ENCODE measurements around the gene ABCD1. TPM values are rescaled to one million over a fixed set of nuclear protein-coding genes. Genes with fewer than 3 reads are reported as not detected.
"Not testable (repeated sequence)": the region's sequence is repeated elsewhere in the genome, so short reads cannot be mapped to it uniquely, and the experiment has no call there.

The ABCD1 gene
- total RNA-seq, 4 donors from 2014 or later, result 5.9 to 9.4 (median 7.4) TPM

DNA sequence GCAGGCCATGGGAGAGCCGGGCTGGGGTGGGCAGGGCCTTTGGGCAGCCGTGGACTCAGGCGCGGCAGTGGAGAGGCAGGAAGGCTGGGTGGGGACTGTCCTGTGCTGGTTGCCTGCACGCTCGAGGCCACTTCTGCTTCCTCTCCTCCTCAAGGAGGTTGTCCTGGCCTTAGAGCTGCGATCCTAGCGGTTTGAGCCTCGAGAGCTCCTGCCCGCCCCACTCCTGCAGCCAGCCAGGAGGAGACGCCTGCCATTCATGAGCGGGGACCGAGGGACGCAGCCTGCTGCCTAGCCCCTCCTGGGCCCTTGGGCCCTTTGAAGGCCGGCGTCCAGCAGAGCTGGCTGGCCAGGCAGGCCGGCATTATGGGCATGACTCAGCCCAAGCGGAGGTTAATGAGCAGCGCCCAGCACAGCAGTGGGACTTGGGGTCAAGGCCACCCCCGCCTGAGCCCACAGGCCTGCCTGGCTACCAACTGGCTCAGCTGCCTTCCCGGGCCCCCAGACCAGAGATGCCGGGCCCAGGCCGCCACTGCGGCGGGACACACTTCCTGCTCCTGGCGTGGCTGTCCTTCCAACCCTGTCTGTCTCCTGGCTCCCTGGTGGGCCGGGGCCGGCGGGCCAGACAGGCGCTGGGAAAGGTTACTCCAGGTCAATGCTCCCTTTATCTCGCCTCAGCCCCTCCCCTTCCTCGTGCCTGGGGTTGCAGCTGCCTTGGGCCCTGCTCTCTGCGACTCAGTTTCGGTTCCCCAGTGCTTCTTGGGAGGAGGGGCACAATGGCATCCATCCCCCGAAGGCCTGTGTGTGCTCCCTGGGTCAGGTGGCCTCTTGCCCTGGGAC is 1.8 kb downstream of the ABCD1 start:
- DNase-seq (ENCODE audit: low spot score in 2 of 2), result no peak

DNA sequence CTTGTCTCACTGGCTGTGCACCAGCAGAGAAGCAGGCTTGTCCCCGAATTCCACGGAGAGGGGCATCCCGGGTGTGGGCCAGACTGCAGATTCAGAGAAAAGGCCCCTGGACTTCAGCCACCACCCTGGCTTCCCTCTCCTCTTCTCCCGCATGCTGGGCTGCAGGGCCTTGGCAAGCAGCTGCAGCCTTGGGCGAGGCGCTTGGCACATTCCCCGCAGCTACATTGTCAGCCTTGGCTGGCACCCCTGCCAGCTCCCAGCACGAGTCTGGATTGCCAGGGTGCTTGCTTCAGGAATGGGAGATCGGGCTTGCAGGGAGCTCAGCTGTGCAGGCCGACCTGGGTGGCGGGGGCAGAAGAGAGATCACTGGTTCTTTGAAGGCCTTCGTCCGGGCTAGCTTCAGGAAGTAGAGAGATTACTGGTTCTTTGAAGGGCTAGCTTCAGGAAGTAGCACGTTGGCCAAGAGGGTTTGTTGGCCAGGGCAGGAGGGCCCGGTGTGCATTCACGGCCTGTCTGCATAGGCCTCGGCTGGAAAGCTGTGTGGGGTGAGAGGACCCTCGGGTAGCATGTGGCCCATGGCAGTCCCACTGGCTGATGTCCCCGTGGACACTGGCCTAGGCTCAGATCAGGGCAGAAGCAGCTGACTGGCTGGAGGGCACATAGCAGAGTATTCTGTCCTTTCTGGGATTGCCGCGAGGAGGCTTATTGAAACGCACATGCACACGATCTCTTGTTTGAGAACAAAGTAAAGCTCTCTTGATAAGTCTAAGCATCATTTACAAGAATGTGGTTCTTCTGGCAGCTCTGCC is 2.7 kb downstream of the ABCD1 start:
- Histone ChIP-seq H3K27me3 (no peaks in the 10 kb centered on the region), H3K9me3 (no peaks in the 10 kb centered on the region), H3K4me1 (peaks cover 46% of the 10 kb centered on the region), H3K4me3 (peak overlapping the region; percentile 73), H3K36me3 (no peaks in the 10 kb centered on the region), H3K27ac (peak overlapping the region; percentile 92)
- TF ChIP-seq POLR2A (IDR thresholded peaks at IDR 0.05), result no peak
- TF ChIP-seq POLR2AphosphoS5 (IDR thresholded peaks at IDR 0.05), result no peak
- TF ChIP-seq, protein P1, sequence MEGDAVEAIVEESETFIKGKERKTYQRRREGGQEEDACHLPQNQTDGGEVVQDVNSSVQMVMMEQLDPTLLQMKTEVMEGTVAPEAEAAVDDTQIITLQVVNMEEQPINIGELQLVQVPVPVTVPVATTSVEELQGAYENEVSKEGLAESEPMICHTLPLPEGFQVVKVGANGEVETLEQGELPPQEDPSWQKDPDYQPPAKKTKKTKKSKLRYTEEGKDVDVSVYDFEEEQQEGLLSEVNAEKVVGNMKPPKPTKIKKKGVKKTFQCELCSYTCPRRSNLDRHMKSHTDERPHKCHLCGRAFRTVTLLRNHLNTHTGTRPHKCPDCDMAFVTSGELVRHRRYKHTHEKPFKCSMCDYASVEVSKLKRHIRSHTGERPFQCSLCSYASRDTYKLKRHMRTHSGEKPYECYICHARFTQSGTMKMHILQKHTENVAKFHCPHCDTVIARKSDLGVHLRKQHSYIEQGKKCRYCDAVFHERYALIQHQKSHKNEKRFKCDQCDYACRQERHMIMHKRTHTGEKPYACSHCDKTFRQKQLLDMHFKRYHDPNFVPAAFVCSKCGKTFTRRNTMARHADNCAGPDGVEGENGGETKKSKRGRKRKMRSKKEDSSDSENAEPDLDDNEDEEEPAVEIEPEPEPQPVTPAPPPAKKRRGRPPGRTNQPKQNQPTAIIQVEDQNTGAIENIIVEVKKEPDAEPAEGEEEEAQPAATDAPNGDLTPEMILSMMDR (IDR thresholded peaks at IDR 0.05), result no peak
- no peak for TF ChIP-seq EP300 (IDR thresholded peaks at IDR 0.05)
- DNase-seq (ENCODE audit: low spot score in 2 of 2), result no peak
- WGBS, result 47% methylated on average over 14 of the region's 23 CpGs

More for the DNA sequence above, 1.8 kb downstream of the ABCD1 start:
- peaks cover 52% of the 10 kb centered on the region for H3K4me1 ChIP-seq
- H3K4me3 ChIP-seq, result peak overlapping the region; percentile 73
- no peaks in the 10 kb centered on the region for H3K27me3 ChIP-seq
- H3K27ac ChIP-seq, result peak overlapping the region; percentile 92
- no peaks in the 10 kb centered on the region for H3K36me3 ChIP-seq
- TF ChIP-seq EP300 (IDR thresholded peaks at IDR 0.05) (no peak), POLR2A (IDR thresholded peaks at IDR 0.05) (no peak), POLR2AphosphoS5 (IDR thresholded peaks at IDR 0.05) (no peak)
- TF ChIP-seq, protein P1 (IDR thresholded peaks at IDR 0.05), result no peak
- H3K9me3 ChIP-seq, result no peaks in the 10 kb centered on the region
- WGBS, result 60% methylated on average over 13 of the region's 35 CpGs

DNA sequence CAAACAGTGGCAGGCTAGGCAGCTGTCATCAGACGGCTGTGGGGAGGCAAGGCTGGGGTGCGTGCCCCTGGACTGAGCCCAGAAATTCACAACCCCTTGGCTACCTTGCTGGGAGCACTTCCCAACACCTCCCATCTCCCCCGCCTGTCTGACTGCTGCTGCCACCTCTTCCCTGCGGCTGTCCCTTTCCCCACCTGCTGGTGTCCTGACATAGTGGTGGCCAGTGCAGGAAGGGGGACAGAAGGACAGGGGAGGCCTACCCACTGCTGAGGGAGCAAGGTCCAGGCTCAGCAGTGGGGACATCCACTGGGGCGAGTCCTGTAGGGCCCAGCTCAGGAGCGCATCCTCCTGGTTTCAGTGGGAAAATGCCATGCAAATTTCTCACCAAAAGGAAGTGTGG is 3.4 kb downstream of the ABCD1 start:
- H3K36me3 ChIP-seq, result no peaks in the 10 kb centered on the region
- H3K27me3 ChIP-seq, result no peaks in the 10 kb centered on the region
- DNase-seq (ENCODE audit: low spot score in 2 of 2), result no peak
- H3K9me3 ChIP-seq, result no peaks in the 10 kb centered on the region
- H3K4me3 ChIP-seq, result no peak overlapping the region
- TF ChIP-seq, protein P1 (IDR thresholded peaks at IDR 0.05), result no peak
- TF ChIP-seq POLR2A (IDR thresholded peaks at IDR 0.05), result no peak
- no peak for TF ChIP-seq EP300 (IDR thresholded peaks at IDR 0.05)
- TF ChIP-seq POLR2AphosphoS5 (IDR thresholded peaks at IDR 0.05), result no peak
- WGBS, result 73% methylated on average over 6 of the region's 6 CpGs
- H3K27ac ChIP-seq, result no peak overlapping the region
- peaks cover 38% of the 10 kb centered on the region for H3K4me1 ChIP-seq

GRCh38 chrX:153728951-153729631 is 4.4 kb downstream of the ABCD1 start:
- Histone ChIP-seq H3K4me1 (peaks cover 36% of the 10 kb centered on the region), H3K4me3 (no peak overlapping the region), H3K36me3 (no peaks in the 10 kb centered on the region), H3K27me3 (no peaks in the 10 kb centered on the region), H3K27ac (no peak overlapping the region), H3K9me3 (no peaks in the 10 kb centered on the region)
- WGBS, result 97% methylated on average over 5 of the region's 23 CpGs
- TF ChIP-seq EP300 (IDR thresholded peaks at IDR 0.05) (no peak), POLR2A (IDR thresholded peaks at IDR 0.05) (no peak), POLR2AphosphoS5 (IDR thresholded peaks at IDR 0.05) (no peak)
- TF ChIP-seq, protein P1 (IDR thresholded peaks at IDR 0.05), result no peak
- DNase-seq (ENCODE audit: low spot score in 2 of 2), result no peak

DNA sequence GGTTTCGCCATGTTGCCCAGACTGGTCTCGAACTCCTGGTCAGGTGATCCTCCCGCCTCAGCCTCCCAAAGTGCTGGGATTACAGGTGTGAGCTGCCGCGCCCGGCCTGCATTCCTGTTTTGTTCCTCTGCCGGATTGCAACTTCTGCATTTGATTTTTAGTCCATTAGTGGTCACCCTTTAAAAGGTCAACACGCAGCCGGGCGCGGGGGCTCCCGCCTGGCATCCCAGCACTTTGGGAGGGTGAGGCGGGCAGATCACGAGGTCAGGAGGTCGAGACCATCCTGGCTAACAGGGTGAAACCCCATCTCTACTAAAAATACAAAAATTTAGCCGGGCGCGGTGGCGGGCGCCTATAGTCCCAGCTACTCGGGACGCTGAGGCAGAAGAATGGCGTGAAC is 5.5 kb downstream of the ABCD1 start:
- not testable (repeated sequence) for H3K27me3 ChIP-seq; DNase-seq (ENCODE audit: low spot score in 2 of 2); H3K4me3 ChIP-seq; H3K27ac ChIP-seq; H3K9me3 ChIP-seq; H3K36me3 ChIP-seq
- peaks cover 32% of the 10 kb centered on the region for H3K4me1 ChIP-seq
- 93% methylated on average over 23 of the region's 23 CpGs for WGBS
